Stimulated activated CD4-positive, alpha-beta T cell treated with anti-CD3 and anti-CD28 coated beads, TNF-alpha, amount 100 ng/mL, for 48 hours (primary cell): ENCODE data around the gene SPATA6.
"Not testable (repeated sequence)": the region's sequence is repeated elsewhere in the genome, so short reads cannot be mapped to it uniquely, and the experiment has no call there.

Experiments used
- DNase-seq, 3 donors: peaks; one replicate each; pipeline ENCODE4 v3.0.0-alpha.2; 2020; ENCODE audit warnings: low read depth in 3 of 3

Gene SPATA6

DNA sequence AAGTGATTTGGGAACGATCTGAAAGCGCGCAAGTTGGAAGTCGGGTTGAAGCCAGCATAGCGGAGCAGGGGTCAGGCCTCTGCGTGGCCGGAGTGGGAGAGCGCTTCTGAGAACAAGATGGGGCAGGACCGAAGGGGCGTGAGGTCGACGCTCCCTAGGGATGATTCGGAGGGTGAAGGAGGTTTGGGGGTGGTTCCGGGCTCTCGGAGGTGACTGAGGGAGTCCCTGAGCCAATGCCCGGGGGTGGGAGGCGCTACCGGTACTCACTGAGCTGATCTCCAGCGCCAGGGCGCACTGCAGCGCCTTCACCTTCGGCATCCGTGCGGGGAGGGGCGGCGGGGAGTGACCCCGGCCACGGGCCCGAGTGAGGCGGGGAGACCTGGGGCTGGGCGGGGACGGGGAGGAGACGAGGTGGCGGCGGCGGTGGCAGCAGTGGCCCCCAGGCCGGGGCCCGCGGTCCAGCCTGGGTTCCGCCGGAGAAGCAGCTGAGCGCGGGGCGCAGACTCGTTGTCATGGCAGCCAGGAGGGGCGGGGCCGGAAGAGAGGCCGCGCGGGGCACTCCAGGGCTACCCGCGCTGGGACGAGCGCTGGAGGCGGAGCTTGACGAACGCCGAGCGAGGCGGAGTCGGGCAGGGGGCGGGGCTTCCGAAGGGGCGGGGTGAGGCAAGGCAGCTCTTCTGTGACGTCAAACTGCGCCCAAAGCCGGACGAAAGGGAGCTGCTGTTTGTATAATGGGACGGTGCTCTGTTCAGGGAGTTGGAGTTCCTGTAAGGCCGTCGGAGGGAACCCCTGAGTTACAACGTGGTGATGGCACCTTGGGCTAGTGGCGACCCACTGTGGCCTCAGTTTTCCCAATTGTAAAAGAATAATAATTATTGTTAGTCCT, at the start of gene SPATA6:
Gene SPATA6, minus strand, starts transcription at position 514 of the 886 bp plus-strand sequence. Its CDS starts 196 bp downstream, at position 318.
- peak; percentile 93 to 99 (median 94) for DNase-seq

DNA sequence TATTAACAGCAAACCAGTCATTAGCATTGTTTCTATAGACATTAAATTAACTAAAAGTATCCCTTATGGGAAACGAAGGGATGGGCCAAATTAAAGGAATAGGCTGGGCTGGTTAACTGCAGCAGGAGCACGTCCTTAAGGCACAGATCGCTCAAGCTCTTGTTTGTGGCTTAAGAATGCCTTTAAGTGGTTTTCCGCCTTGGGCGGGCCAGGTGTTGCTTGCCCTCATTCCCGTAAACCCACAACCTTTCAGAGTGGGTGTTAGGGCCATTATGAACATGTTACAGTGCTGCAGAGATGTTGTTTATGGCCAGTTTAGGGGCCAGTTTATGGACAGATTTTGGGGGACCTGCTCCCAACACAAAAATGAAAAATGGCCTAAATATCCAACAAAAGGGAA, 47.9 kb upstream of the SPATA6 start:
- not testable (repeated sequence) for DNase-seq

DNA sequence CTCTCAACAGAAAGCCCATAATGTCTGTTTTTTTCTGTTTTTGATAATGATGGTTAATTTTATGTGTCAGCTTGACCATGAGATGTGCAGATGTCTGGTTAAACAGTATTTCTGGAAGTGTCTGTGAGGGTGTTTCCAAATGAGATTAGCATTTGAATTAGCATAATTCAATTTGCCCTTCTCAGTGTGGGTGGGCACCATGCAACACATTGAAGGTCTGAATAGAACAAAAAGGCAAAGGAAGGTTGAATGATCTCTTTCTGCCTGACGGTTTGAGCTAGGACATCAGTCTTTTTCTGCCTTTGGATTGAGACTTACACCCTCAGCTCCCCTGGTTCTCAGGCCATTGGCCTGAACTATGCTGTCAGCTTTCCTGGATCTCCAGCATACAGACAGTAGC, 34.9 kb upstream of the SPATA6 start:
- DNase-seq, result no peak

DNA sequence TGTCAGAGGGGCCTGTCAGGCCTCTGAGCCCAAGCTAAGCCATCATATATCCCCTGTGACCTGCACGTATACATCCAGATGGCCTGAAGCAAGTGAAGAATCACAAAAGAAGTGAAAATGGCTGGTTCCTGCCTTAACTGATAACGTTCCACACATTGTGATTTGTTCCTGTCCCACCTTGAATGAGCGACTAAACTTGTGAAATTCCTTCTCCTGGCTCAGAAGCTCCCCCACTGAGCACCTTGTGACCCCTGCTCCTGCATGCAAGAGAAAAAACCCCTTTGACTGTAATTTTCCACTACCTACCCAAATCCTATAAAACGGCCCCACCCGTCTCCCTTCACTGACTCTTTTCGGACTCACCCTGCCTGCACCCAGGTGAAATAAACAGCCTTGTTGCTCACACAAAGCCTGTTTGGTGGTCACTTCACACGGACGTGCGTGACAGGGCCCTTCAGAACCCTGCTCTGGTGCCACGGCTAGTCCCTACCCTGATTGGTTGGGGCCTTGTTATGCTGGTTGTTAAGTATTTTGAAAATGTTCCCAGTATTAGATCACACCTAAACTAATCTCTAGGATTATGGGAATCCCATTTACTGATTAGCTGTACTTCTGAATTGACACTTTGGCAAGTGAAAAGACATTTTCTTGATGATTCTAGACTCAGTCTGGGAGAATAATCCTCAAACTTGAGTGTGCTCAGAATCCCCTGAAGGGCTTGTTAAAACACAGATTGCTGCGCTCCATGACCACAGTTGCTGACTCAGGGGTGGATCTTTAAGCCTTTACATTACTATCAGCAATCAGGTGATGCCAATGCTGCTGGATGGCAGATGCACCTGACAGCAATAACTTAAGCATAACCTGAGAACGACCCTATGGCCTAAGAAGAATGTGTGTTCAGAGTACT, 28.8 kb upstream of the SPATA6 start:
- DNase-seq, result no peak

DNA sequence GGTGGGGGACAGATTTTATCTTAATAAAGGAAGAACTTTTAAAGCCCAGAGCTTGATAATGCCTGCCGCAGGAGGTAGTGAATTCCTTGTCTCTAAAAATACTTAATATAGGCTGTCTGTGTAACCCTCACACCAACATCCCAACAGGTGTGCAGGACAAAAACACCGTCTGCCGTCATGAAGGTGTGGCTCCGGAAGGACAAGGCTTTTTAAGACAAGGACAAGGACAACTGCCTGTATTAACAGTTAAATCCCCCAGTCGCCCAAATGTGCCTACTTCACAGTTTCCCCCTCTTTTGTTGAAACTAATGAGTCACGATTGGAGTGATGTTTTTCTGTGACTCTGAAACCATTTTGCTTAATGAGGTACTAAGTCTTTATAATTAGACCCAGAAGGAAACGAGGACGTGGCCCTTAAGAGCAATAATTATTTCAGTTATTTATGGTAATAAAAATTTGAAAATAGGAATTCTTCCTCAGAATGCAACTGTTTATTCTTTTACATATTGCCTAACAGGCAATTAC, 27.3 kb upstream of the SPATA6 start:
- no peak for DNase-seq

DNA sequence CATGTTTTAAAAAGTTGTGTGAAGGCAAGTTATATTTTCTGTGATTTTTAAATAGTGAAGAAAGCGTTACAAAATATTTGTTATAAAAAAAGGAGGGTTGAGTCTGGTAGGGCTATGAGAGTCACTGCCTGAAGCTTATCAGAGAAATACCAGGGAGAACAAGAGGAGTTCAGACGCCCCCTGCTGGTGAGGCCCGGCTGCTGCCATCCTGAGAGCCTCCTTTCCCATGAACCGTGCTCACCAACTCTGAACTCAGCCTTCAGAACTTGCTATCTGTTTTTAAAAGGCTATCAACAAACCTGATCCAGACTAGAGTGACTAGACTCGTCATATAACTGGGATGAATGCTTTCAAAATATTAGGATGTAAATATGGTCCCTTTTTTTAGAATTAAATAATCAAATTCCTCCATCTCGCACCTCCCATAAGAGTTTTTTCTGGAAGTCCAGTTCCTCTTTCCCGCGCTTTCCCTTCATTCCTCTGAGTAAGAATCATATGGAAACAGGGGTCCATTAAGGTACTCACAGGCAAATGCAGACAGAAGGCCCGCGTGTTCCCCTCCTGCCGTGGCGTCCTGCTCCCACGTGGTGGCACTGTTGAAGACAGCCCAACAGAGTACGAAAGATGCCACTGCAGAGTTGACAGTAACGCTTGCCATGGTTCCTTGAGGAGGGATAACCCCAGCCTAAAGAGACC, 26.2 kb upstream of the SPATA6 start:
- peak; percentile 46 to 70 (median 57) for DNase-seq

DNA sequence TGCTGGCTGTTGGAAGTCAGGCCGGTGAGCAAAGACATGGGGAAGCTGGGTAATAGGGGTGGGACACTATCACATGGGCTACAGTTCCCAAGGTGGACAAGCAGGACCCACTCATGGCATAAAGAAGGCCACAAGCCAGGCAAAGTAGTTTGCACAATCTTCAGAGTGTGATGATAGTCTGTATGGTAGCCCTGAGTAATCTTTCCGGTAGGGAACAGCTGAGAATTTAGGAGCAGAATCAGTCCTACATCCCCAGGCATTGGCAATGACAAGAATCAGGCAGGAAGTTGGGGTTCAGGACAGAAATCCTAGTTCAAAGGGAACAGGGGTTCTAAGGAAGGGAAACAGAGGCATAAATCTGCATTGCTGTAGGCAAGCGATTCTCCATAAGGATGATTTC, 23.9 kb upstream of the SPATA6 start:
- no peak for DNase-seq

DNA sequence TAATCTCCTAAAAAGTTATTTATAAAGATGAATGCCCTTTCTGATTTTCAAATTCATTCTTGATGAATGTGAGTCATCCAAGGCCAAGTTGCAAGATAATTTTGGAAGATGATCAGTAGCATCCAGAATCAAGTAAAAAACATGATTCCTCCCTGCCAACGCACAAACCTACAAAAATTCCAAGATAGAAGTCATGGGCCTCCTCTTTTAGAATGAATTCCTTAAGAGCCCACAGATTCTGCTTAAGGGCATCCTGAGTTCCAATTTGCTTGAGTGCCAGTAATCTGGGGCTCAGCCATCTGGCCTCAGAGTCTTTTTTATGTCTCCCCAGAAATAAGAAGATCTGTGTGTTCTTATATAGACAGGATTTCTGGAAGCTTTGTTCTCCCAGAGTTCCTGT, 23.2 kb upstream of the SPATA6 start:
- no peak for DNase-seq

DNA sequence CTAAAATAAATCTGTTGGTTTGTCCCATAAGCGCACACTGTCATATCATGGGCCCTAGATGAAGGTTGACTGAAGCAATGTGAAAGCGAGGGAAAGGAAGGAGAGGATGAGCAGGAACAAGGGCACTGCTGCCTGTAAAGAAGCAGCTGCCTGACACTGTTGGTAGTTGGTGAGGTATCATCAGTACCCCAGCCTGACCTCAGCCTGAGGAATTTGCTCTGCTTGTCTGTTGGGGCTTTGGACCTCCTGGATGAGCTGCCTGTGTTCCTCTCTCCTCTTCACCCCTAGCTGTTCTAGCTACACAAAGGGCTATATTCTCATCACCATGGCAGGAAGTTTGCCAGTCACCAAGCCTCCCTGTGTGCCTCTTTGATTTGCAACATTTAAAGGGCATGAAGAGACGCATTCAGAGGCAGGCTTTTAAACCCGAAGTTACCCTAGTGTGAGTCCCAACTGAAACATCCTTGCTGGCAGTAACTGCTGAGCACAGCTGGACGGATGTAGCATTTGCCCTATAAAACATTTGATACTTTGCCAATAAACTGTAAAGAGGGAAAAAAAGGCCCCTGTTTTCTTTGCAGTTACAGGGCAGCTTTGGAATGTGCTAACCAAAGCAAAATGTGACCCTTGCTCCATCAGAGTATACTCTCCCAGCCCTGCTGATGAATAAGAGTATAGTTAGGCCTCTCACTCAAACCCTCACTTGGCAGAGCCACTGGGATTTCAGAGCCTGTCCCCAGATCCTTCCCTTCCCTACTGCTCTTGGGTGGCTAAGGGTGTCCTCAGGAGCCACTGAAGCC, 22.2 kb upstream of the SPATA6 start:
- no peak for DNase-seq

DNA sequence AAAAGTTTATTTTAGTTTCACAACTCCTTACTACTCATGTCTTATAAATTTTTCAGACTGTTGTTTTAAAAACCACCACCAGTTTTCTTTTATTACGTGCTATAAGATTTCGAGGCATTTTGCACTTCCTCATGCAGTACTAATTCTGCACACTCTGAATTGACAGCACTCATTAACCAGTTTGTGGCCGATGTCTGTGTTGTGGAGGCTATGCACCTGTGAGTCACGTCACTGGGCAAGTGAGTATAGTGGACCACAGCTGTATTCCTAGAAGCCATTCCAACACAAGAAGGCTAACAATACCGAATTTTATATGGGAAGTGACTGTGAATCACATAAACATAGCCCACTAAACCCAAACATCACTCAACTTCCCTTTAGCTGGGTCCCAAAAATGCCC, 21.0 kb upstream of the SPATA6 start:
- no peak for DNase-seq

DNA sequence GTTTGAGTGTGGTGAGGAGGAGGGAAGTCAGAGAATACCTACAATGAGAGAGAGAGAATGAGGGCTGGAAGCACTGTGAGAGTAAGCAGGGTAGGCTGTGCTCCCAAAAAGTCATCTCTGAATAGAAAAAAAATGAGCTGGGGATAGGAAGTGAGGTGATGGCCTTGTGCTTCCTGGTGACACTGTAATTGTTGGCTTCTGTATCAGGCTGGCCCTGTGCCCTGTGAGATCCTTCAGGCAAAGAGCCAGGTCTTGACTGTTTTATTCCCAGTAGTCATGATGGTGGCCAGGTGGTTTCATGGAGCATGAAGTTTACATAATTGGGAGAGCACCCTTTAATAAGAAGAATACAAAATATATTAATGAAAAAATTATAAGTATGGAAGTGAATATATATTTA, 20.4 kb upstream of the SPATA6 start:
- DNase-seq, result no peak

DNA sequence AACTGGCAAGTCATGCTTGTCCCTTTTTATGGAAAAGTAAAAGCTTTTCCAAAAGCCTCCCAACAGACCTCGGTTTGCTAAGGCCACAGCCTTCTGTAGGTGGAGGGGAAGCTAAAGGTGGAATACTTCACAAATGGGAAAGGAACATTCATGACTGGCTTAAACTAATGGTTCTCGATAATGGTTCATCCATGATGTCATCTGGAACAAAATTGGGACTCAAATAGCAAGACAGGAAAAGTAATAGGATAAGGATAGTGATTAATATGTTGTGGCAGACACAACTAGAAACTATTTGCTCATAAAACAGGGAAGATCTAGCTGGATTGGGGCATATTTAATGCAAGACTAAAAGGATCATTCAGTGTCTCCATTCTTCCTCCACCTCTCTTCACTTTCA, 16.7 kb upstream of the SPATA6 start:
- no peak for DNase-seq

DNA sequence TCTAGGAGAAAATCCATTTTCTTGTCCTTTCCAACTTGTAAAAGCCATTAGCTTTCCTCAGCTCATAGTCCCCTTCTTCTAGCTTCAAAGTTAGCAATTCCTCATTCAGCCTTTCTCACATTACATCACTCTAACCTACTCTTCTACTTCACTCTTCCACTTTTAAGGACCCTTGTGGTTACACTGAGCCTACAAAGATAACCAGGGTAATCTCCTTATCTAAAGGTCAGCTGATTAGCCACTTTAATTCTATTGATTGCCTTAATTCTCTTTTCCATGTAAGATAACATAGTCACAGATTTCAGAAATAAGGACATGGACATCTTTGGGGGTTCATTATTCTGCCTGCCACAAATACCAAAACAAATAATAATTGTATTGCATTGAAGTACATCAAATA, 8.5 kb upstream of the SPATA6 start:
- DNase-seq, result no peak

DNA sequence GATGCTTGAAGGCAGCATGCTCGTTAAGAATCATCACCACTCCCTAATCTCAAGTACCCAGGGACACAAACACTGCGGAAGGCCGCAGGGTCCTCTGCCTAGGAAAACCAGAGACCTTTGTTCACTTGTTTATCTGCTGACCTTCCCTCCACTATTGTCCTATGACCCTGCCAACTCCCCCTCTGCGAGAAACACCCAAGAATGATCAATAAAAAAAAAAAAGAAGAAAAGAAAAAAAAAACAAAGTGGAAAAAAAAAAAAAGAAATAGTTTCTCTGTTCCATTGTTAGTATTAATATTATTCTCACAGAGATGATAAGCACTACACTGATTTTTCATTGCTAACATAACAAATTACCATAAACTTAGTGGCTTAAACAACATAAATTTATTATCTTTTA, 8.0 kb upstream of the SPATA6 start:
- DNase-seq, result not testable (repeated sequence)

DNA sequence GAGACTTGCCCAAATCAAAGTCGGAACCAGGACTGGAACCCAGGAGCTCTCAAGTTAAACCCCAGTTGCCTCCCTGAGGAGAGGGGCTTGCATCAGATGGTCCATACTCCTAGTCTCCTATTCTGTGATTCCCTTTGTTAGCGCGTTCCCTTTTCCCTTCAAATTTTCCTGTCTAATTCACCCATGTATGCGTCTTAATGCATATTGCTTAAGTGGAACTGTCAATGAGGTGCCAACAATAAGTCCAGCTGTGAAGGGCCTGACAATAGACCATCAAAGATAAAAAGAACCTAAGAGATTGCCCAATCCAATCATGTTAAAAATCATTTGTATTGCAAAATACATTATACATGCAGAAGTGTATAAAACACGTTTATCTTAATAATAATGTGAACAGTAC, 634 bp upstream of the SPATA6 start:
- DNase-seq, result no peak

DNA sequence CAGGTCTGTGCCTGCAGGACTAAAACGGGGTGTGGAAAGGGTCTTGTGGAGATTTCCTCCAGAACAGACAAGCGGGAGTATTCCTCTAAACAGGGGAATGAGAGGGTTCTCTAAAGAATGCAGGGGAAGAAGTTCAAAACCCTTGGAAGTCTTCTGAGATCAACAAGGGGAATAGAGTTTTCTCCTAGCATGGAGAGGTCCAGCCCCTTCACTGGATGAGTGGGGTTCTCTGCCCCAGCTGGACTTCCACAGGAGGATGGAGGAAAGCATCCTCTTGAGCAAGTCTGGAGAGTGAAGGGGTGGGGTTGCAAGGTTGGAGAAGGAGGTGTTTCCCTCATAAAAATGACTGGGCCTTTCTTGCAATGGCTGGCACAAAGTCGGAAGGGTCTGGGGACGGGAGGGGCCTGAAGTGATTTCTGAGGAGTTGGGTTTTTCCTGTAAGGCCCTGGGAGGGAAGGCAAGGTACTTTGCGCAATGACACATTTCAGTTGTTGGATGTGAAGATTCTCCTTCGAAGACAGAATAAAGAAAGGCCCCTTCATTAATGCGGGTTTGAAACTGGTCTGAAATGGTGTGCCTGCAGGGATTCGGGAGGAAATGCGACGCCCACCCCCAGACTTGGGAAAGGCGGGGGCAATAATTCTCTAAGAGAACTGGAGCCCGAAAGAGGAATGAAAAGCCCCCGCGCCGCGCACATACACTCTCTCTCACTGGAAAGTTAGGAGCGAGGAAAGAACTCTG, 884 bp downstream of the SPATA6 start:
- DNase-seq, result no peak

DNA sequence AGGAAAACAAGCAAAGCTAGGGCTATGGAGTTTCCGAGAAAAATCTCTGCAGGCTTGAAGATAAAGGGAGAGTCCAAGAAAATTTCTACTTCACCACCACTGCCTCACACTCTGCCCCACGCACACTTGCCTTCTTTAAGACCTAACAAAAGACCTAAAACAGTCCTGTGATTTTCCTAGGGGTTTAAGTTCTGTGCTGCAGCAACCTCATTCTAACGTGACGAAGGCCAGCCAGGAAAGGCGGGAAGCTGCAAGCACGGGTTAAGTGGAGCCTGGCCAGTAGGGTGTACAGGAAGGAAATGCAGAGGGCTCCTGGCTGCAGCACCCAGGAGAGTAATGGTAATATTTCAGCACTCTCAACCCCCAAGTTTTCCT, 1.5 kb downstream of the SPATA6 start:
- no peak for DNase-seq

DNA sequence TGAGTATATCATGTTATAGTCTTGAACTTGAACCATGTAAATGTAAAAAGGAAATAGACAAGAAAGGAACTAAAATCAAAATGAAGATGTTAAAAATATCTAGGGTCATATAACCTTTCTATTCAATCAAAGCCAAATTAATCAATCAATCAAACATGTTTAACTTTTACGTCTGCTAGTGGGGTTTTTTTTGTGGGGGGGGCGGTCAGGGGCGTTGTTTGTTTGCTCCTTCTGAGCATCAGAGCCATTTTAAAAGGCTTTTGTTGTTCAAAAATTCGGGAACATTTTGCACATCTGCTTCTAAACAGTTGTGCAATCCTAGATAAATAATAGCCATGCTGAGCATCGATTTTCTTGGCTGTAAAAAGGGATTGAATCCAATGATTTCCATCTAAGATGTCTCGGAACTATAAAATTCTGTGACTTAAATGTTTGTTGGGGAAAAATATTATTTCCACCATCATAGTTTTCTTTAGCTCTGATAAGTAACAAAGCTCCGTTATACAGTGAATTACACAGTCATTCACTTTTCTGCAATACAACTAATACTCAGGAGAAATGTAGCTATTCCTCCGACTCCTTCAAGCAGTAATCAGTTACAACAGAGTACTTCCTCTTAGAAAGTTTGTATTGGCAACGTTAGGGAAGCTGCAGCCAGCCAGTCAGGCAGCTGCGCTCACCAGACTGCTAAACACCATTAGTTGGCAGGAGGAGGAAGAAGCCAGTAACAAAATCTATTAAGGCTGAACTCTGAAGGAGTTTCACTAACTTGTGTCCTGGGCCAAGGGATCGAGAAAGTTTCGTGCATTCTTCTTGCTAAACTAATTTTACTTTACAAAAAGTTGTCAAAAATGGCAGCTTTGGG, 2.2 kb downstream of the SPATA6 start:
- no peak for DNase-seq

DNA sequence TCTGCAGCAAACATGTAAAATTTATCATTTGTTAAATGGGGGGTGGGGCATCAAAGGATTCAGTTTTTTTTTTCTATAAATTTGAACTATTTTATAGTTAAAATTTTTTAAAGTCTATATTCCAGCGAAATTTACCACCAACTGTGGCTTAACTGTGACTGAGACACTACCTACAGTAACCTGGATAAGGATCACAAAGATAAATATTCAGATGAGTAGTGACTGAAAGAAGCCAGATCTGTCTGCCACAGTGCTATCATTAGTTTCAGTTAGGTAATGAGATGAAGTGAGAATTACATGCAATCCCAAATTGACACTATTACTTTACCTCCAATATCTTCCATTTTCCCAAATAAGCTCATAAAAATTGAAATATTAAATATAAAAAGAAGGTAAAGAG, 5.4 kb downstream of the SPATA6 start:
- DNase-seq, result no peak
